Breast epithelium (tissue), 4 donors: Measurements from ENCODE around the gene TMEM198. TPM values are rescaled to one million over a fixed set of nuclear protein-coding genes. Genes with fewer than 3 reads are reported as not detected.

Source experiments
- DNase-seq, 2 donors: peaks; one replicate each; pipeline ENCODE4 v3.0.0-alpha.2; 2019; ENCODE audit warnings: low spot score in 2 of 2
- H3K27ac ChIP-seq, 2 donors: fragments of 200-600 bp; sonication (generic) in 1 of 2; one replicate each; pipeline ENCODE4 v1.5.1; 2016 to 2019; ENCODE audit warnings: mild to moderate bottlenecking in 1 of 2
- H3K27me3 ChIP-seq, 2 donors: fragments of 200-600 bp; sonication (generic) in 1 of 2; one replicate each; pipeline versions ENCODE4 v1.5.1 to v1.6.0; 2017 to 2019; ENCODE audit warnings: control low read depth in 1 of 2, mild to moderate bottlenecking in 1 of 2
- H3K36me3 ChIP-seq: fragments of 200-600 bp; one replicate; pipeline ENCODE4 v1.5.1; 2019
- H3K4me1 ChIP-seq, 2 donors: fragments of 200-600 bp; sonication (generic); one replicate each; pipeline ENCODE4 v1.5.1; 2016 to 2019; ENCODE audit warnings: control low read depth in 1 of 2
- H3K4me3 ChIP-seq, 3 donors: fragments of 200-600 bp; sonication (generic); 1 replicate in 2 of 3; 2 replicates in 1 of 3; pipeline ENCODE4 v1.5.1; 2016 to 2019; ENCODE audit warnings: mild to moderate bottlenecking in 3 of 3, moderate library complexity in 2 of 3
- H3K9me3 ChIP-seq, 2 donors: fragments of 200-600 bp; sonication (generic) in 1 of 2; one replicate each; pipeline ENCODE4 v1.5.1; 2016 to 2019; ENCODE audit warnings: control low read depth in 1 of 2
- CTCF ChIP-seq, 3 donors: fragments of 450-650 bp; IDR thresholded peaks; one replicate each; pipeline ENCODE4 v1.5.1; 2016 to 2017; ENCODE audit warnings: antibody characterized with exemption in 3 of 3, mild to moderate bottlenecking in 3 of 3, moderate library complexity in 3 of 3
- POLR2A ChIP-seq: fragments of 450-650 bp; IDR thresholded peaks from one replicate; pipeline ENCODE4 v1.6.1; 2016; ENCODE audit warnings: antibody characterized with exemption, mild to moderate bottlenecking, moderate library complexity
- POLR2AphosphoS5 ChIP-seq, 3 donors: sonication (generic); formaldehyde crosslinking; IDR thresholded peaks; one replicate each; pipeline ENCODE4 v1.6.1; 2017; ENCODE audit warnings: antibody characterized with exemption in 3 of 3
- intact Hi-C: fragments of 100-400 bp; cut with DNase I; formaldehyde crosslinking; loops from one replicate; pipeline ENCODE4 v1.15.1; 2023; ENCODE audit warnings: low total_unique reads
- total RNA-seq, 3 donors: library from RNA; depleted of rRNA; stranded (reverse); fragments of >200 nt; gene quantifications; one replicate each; pipeline ENCODE4 v1.1.0, GENCODE V29; 2016

The TMEM198 gene
- total RNA-seq, 3 donors from 2014 or later = 1.6 to 1.9 (median 1.8) TPM

GRCh38 chr2:219551441-219552381, 7.9 kb downstream of the TMEM198 start:
- no peak for DNase-seq
- peak overlapping the region; percentile 58 to 73 for H3K27ac ChIP-seq

GRCh38 chr2:219552382-219553167, 8.7 kb downstream of the TMEM198 start:
- Histone ChIP-seq H3K4me3 (peak overlapping the region; percentile 46 to 76 (median 62)), H3K36me3 (no peaks in the 10 kb centered on the region), H3K4me1 (peaks cover 5 to 6% of the 10 kb centered on the region in 2 donors), H3K27me3 (no peaks in the 10 kb centered on the region), H3K9me3 (no peaks in the 10 kb centered on the region), H3K27ac (peak overlapping the region; percentile 58 to 73)
- TF ChIP-seq POLR2AphosphoS5 (IDR thresholded peaks at IDR 0.05) (no peak), POLR2A (no peak), CTCF (IDR thresholded peaks at IDR 0.05) (no peak)
- intact Hi-C loops = no loop called here
- peak; percentile 76 to 84 for DNase-seq

More at GRCh38 chr2:219551441-219552381, 7.9 kb downstream of the TMEM198 start:
- Histone ChIP-seq H3K36me3 (no peaks in the 10 kb centered on the region), H3K4me1 (peaks cover 5 to 6% of the 10 kb centered on the region in 2 donors), H3K27me3 (no peaks in the 10 kb centered on the region), H3K9me3 (no peaks in the 10 kb centered on the region), H3K4me3 (peak overlapping the region; percentile 46 to 76 (median 62))
- TF ChIP-seq POLR2A (no peak), CTCF (IDR thresholded peaks at IDR 0.05) (no peak), POLR2AphosphoS5 (IDR thresholded peaks at IDR 0.05) (no peak)
- intact Hi-C loops = no loop called here

GRCh38 chr2:219553168-219553417, 9.3 kb downstream of the TMEM198 start:
- Histone ChIP-seq H3K27ac (no peak overlapping the region), H3K4me3 (peak overlapping the region; percentile 46 to 76 (median 62)), H3K4me1 (peaks cover 5 to 6% of the 10 kb centered on the region in 2 donors), H3K36me3 (no peaks in the 10 kb centered on the region), H3K27me3 (no peaks in the 10 kb centered on the region), H3K9me3 (no peaks in the 10 kb centered on the region)
- DNase-seq = no peak
- TF ChIP-seq POLR2AphosphoS5 (IDR thresholded peaks at IDR 0.05) (no peak), POLR2A (no peak), CTCF (IDR thresholded peaks at IDR 0.05) (no peak)
- intact Hi-C loops = no loop called here

GRCh38 chr2:219553463-219553963, 9.7 kb downstream of the TMEM198 start:
- TF ChIP-seq POLR2AphosphoS5 (IDR thresholded peaks at IDR 0.05) = no peak
- TF ChIP-seq CTCF (IDR thresholded peaks at IDR 0.05) = no peak
- no peak for TF ChIP-seq POLR2A
- intact Hi-C loops = no loop called here
- no peaks in the 10 kb centered on the region for H3K36me3 ChIP-seq
- peak overlapping the region in 1 of 3 donors; percentile 76 for H3K4me3 ChIP-seq
- peaks cover 5 to 6% of the 10 kb centered on the region in 2 donors for H3K4me1 ChIP-seq
- DNase-seq = no peak
- H3K27me3 ChIP-seq = no peaks in the 10 kb centered on the region
- no peak overlapping the region for H3K27ac ChIP-seq
- no peaks in the 10 kb centered on the region for H3K9me3 ChIP-seq
